HL-60/S4 (cell line): ENCODE results near the gene OXGR1.
"Not testable (repeated sequence)": the region's sequence is repeated elsewhere in the genome, so short reads cannot be mapped to it uniquely, and the experiment has no call there.

Source experiments
- in situ Hi-C: fragments of 300-500 bp; cut with MboI; formaldehyde crosslinking; loops from 2 replicates; pipeline ENCODE4 v1.14.3; 2022; ENCODE audit warnings: low sequenced_read_pairs

OXGR1 gene

DNA sequence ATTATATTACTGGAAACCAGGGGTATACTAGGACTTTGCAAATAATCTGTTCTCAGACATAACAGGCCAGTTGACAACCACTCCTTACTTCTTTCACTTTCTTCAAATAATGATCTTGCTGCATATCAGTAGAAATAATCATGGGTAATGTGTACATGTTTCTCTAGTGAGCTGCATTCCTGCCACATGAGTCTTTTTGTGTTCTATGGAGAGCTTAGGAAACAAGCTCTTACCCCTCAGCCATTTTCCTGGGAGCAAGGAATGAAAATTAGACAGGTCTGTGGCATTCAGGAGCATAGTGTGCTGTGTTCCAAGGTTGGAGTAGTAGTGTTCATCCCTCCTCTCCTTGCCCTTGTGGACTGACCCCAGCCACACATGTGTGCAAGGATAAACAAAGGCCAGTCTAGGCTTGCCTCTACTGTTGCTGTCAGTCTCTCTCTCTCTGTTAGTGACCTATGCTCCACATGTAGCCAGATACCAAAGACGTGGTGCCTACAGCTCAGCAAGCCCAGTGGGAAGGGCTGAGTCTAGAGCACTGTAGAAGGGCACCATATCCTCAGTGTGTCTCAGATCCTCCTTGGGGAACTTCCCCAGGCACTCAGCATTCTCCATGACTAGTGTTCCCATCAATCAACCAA lies 11.5 kb upstream of the OXGR1 start:
- in situ Hi-C loops = no loop called here

DNA sequence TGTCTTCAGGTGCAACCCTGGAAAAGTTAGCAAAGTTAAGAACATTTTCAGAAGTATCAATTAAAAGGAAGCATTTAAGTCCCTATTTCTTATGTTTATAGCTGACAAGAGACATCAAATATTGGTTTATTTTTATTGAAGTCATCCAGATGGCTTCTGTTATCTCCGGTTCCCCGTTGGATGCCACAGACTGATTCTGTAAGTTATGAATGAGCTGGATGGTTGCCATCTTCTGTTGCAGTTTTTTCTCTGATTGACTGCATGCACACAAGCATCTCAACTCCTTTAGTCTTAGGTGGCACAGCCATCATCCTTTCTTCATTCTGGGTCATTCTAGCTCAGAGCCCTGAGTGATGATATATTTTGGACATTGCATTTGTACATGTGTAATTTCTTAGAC lies 10.6 kb upstream of the OXGR1 start:
- in situ Hi-C loops = no loop called here

GRCh38 chr13:97004096-97004876 lies 10.0 kb upstream of the OXGR1 start:
- in situ Hi-C loops = no loop called here

- in situ Hi-C loops = no loop called here
Observed at GRCh38 chr13:97003071-97003470, 8.8 kb upstream of the OXGR1 start.

DNA sequence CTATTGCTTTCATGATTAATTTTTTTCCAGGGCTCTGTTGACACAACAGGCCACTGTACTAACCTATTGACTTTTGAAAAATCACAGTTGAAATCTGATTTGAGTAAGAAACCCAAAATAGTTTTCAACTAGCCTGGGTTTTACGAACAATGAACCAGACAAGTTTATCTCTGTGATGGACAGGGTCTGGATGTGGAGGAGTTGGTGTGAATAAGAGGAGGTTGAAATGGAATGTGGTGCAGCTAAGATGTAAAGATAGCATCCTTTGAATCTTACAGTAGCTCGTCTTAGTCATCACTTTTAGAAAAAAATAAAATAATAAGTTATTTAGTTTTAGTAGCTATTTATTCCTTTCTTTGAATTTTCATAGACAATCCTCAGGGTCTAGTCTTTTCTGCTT lies 8.3 kb upstream of the OXGR1 start:
- in situ Hi-C loops = no loop called here

GRCh38 chr13:97001636-97002035 lies 7.4 kb upstream of the OXGR1 start:
- in situ Hi-C loops = no loop called here

- in situ Hi-C loops = no loop called here
Observed at GRCh38 chr13:97000295-97000925, 6.1 kb upstream of the OXGR1 start.

GRCh38 chr13:96999091-96999490 lies 4.8 kb upstream of the OXGR1 start:
- in situ Hi-C loops = no loop called here

DNA sequence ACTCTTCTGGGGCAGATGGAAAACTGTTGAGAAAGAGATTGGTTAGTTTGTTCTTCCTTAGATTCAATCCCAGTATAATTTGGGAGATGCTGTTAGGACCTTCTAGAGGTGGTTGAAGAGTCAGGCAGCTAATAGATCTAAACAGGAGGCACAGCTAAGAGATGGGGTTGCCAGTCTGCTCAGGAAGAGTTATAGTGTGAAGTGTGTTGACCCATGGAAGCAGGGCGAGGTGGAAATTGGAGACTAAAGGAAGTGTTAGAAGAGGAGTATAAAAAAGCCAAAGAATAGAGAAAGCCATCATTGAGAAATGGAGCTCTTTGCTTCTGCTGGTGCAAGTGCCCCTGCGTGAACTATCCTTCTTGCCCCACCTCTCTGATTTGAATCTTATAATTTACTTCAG lies 3.8 kb upstream of the OXGR1 start:
- in situ Hi-C loops = no loop called here

DNA sequence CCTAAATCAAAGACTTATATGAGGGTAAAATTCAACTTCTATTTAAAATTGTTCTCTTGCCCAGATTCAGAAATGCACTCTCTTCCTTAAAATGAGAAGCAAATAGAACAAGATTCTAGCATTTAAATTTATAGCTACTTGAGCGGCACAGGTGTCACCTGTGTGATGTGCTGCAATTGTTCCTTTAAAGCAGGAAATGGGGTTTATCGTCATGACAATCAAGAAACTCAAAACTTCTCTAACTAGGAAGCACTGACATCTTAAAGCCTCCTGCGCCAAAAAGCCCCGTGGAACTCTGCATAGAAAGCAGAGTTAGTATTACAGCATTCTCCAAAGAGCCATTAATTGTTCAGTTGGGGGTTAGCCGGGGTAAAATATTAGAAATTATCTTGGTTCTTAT lies 2.6 kb upstream of the OXGR1 start:
- in situ Hi-C loops = no loop called here

DNA sequence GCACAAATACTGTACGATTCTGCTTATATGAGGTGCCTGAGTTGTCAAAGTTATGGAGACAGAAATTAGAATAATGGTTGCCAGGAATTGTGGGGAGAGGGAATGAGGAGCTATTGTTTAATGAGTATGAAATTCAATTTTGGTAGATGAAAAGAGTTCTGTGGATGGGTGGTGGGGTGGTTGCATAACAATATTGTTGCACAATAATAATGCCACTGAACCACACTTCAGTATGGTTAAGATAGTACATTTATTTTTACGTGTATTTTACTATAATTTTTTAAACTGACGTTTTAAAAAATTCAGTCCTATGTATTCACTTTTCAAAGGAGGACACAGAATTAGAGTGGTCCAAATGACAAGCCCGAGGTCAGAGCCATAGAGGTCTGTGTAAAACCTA lies 1.8 kb upstream of the OXGR1 start:
- in situ Hi-C loops = no loop called here

GRCh38 chr13:96994858-96995243 lies 575 bp upstream of the OXGR1 start:
- in situ Hi-C loops = no loop called here

DNA sequence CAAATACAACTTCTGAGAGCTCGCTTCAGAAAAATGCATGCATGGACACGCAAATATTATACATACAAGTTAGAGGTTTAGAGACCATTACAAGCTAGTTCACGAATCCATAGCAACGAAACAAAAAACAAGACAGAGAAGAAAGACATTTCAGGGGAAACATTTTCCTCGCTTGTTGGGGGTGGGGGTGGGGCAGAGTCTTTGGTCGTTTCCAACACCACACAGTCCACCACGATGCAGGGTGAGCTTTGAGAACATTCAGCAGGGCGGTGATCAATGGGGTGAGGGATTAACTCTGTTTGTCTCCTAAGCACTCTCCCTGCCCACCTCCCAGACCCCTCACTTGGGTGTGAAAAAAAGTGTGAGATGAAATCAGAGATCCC lies 651 bp downstream of the OXGR1 start:
- in situ Hi-C loops = no loop called here

- in situ Hi-C loops = no loop called here
Observed at GRCh38 chr13:96992633-96993032, 1.6 kb downstream of the OXGR1 start.

GRCh38 chr13:96991072-96991471 lies 3.2 kb downstream of the OXGR1 start:
- in situ Hi-C loops = no loop called here

DNA sequence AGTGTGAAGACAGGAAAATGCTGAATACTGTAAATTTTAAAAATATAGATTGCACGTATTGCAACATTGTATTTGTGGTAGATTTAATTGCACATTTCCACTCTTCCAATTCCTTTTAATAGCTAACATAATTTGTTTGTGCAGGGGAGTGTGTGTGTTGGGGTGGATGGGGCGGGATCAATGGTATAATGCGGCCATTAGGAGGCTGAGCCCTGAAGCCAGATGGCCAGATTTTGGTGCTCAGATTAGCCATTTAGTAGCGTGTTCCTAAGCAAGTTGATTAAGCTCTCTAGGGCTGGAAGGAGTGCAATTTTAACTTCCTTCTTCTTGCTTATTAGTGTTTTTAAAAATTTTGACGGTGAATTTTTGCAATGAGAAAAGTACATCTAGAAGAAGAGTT lies 5.8 kb downstream of the OXGR1 start:
- in situ Hi-C loops = no loop called here

DNA sequence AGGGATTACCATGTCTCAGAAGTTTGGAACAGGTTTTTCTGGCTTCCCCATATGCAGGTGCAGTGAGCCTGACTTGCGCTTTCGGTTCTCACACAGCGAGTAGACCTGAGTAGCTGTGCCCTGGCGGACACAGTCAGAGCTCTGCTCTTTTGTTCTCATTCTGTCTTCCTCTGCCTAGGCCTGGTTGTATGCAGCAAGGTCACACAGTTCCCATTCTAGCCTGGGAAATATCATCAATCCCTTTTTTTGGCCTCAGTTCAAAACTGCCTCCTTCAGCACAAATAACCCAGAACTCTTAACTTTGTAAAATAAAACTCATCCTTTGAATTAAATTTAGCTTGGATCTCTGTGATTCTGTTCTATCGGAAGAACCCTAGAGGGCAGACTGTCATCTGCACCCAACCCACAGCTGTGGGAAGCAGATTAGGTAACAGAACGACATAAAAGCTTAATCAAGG lies 10.2 kb downstream of the OXGR1 start:
- in situ Hi-C loops = no loop called here

DNA sequence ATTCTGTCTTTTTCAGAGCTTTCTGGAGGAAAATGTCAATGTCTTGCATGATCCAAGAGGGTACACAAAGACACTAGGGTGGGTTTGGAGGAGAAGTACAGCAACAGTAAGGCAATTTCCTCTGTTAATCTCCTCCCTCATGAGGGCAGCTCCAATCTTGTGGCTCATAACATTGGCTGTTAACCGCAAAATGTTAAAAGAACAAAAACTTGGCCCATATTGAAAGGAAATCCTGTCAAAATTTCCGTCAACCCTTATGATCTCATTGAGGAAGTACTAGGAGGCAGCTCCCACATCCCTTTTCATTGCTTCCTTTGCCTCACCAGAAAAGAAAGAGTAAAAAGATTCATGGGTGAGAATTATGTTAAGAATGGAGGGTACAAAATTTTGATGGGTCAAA lies 11.6 kb downstream of the OXGR1 start:
- in situ Hi-C loops = no loop called here

DNA sequence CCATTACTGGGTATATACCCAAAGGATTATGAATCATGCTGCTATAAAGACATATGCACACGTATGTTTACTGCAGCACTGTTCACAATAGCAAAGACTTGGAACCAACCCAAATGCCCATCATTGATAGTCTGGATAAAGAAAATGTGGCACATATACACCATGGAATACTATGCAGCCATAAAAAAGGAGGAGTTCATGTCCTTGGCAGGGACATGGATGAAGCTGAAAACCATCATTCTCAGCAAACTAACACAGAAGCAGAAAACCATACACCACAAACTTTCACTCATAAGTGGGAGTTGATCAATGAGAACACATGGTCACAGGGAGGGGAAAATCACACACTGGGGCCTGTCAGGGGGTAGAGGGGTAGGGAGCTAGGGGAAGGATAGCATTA lies 14.4 kb downstream of the OXGR1 start:
- in situ Hi-C loops = not testable (repeated sequence)

DNA sequence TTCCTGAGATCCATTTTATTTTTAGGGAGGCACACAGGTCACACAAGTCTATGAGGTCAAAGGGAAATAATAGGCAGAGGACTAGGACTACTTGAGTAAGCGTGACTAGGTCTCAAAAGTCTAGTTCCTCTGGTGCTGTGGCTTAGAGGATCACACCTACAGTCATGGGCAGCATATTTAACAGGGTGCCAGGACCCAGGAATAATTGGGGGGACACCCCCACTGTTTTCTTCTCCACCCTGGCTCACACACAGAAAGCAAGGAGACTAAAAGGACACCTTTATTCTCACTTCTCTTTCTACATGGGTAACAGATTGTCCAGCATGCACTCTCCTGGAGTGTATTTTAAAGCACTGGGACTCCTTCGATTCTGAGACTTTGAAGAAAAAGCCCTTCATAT lies 26.2 kb downstream of the OXGR1 start:
- in situ Hi-C loops = loop anchor here (25.0 kb wide), 1 partner anchor 1356 kb away; no protein-coding TSS in a partner anchor

- in situ Hi-C loops = loop anchor here (25.0 kb wide), 1 partner anchor 1355 kb away; no protein-coding TSS in a partner anchor
Observed at GRCh38 chr13:96967248-96967745, 27.0 kb downstream of the OXGR1 start.
